ENCODE data around the gene COQ8B.

COQ8B gene

GRCh38 chr19:40677156-40677555 is 39.5 kb downstream of the COQ8B start:
- Mint-ChIP-seq H3K27ac (no peak overlapping the region), H3K36me3 (peaks cover 2% of the 10 kb centered on the region), H3K4me1 (no peaks in the 10 kb centered on the region), H3K4me3 (no peak overlapping the region), H3K27me3 (no peaks in the 10 kb centered on the region), H3K9me3 (no peaks in the 10 kb centered on the region)

GRCh38 chr19:40674291-40674690 is 42.4 kb downstream of the COQ8B start:
- H3K27me3 Mint-ChIP-seq = no peaks in the 10 kb centered on the region
- H3K4me3 Mint-ChIP-seq = no peak overlapping the region
- no peaks in the 10 kb centered on the region for H3K4me1 Mint-ChIP-seq
- peaks cover 6% of the 10 kb centered on the region for H3K36me3 Mint-ChIP-seq
- H3K27ac Mint-ChIP-seq = no peak overlapping the region
- H3K9me3 Mint-ChIP-seq = no peaks in the 10 kb centered on the region

GRCh38 chr19:40673397-40673796 is 43.3 kb downstream of the COQ8B start:
- H3K36me3 Mint-ChIP-seq = peaks cover 10% of the 10 kb centered on the region
- H3K9me3 Mint-ChIP-seq = no peaks in the 10 kb centered on the region
- H3K27ac Mint-ChIP-seq = no peak overlapping the region
- H3K4me1 Mint-ChIP-seq = no peaks in the 10 kb centered on the region
- H3K27me3 Mint-ChIP-seq = no peaks in the 10 kb centered on the region
- no peak overlapping the region for H3K4me3 Mint-ChIP-seq

DNA sequence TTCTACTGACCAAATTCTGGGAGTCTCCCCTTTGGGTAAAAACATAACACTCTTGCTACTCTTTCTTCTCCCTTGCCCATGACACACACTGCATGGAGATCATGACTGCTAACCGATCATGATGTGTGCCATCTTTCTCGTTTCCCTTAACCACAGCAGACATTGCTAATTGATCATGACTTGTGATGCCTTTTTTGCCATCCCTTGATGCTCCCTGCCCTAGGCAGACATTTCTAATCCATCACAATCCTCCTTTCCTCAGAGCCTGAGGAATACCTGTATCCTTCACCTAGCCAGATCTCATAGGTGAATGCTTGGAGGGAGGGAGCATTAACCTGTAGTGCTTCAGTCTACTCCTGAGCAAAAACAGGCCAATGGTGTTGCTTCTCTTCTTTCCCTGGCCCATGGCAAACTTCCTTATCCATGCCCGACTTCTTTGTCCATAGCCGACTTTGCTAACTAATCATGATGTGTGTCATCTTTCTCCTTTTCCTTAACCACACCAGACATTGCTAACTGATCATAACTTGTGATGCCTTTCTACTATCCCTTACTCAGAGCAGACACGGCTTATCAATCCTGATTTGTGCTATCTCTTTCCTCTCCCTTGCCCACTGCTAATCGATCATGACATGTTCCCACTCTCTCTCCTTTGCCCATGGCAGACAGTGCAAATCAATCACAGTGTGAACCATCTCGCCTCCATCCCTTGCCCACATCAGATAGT is 44.0 kb downstream of the COQ8B start:
- Mint-ChIP-seq H3K9me3 (no peaks in the 10 kb centered on the region), H3K4me3 (no peak overlapping the region), H3K36me3 (peaks cover 10% of the 10 kb centered on the region), H3K27me3 (no peaks in the 10 kb centered on the region), H3K4me1 (no peaks in the 10 kb centered on the region), H3K27ac (no peak overlapping the region)

DNA sequence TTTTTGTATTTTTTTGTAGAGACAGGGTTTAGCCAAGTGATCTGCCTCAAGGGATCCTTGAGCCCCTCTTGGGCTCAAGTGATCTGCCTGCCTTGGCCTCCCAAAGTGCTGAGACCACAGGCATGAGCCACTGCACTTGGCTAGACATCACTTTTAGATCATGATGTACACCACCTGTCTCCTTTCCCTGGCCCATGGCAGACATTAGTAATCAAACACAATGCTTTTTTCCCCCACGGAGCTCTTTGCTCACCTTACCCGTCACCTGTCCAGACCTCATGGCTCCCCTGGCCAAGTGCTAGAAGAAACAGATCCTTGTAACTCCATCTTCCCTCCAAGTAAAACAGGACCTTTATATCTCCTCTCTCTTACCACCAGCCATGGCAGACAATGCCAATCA is 44.6 kb downstream of the COQ8B start:
- peaks cover 10% of the 10 kb centered on the region for H3K36me3 Mint-ChIP-seq
- no peaks in the 10 kb centered on the region for H3K27me3 Mint-ChIP-seq
- no peaks in the 10 kb centered on the region for H3K4me1 Mint-ChIP-seq
- H3K9me3 Mint-ChIP-seq = no peaks in the 10 kb centered on the region
- no peak overlapping the region for H3K4me3 Mint-ChIP-seq
- no peak overlapping the region for H3K27ac Mint-ChIP-seq

DNA sequence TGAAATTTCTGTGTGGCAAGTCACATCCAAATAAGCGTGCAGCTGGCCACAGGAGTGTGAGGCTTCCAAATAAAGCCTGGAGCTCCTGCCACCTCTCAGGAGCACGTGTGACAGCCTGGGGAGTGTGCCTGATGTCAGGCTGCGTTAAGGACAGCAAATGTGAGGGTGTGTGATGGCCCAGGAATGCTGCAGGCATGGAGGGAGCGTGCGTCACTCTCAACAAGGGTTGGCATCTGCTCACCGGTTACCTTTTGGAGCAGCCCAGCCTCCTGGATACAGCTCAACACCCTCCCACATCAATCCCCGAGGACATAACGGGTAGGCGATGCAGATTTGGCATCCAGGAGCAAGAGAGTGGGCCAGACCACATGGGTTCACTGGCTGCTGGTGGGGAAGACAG is 45.3 kb downstream of the COQ8B start:
- peaks cover 6% of the 10 kb centered on the region for H3K4me1 Mint-ChIP-seq

DNA sequence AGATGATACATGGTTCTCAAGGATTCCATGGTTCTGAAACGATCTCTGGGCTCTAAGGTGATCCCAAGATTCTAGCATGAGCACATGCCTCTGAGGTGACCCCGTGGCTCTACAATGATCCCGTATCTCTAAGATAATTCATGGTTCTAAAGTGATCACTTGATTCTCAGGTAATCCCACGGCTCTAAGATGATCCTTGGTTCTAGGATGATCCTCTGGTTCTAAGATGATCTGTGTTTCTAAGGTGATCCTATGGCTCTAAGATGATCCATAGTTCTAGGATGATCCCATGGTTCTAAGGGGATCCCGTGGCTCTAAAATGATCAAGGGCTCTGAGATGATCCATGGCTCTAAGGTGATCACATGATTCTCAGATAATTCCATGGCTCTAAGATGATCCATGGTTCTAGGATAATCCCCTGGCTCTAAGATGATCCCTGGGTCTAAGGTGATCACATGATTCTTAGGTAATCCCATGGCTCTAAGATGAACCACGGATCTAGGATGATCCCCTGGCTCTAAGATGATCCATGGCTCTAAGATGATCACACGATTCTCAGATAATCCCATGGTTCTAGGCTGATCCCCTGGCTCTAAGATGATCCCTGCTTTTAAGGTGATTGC is 47.6 kb downstream of the COQ8B start:
- H3K9me3 Mint-ChIP-seq = no peaks in the 10 kb centered on the region
- no peaks in the 10 kb centered on the region for H3K27me3 Mint-ChIP-seq
- peaks cover 13% of the 10 kb centered on the region for H3K36me3 Mint-ChIP-seq
- peaks cover 8% of the 10 kb centered on the region for H3K4me1 Mint-ChIP-seq
- peak overlapping the region; percentile 19 for H3K27ac Mint-ChIP-seq
- H3K4me3 Mint-ChIP-seq = no peak overlapping the region

More for the DNA sequence above, 45.3 kb downstream of the COQ8B start:
- no peaks in the 10 kb centered on the region for H3K27me3 Mint-ChIP-seq
- no peak overlapping the region for H3K4me3 Mint-ChIP-seq
- no peaks in the 10 kb centered on the region for H3K9me3 Mint-ChIP-seq
- H3K36me3 Mint-ChIP-seq = peaks cover 13% of the 10 kb centered on the region
- no peak overlapping the region for H3K27ac Mint-ChIP-seq

GRCh38 chr19:40667602-40668001 is 49.1 kb downstream of the COQ8B start:
- Mint-ChIP-seq H3K27me3 (no peaks in the 10 kb centered on the region), H3K27ac (no peak overlapping the region), H3K4me3 (no peak overlapping the region), H3K9me3 (no peaks in the 10 kb centered on the region), H3K36me3 (peaks cover 13% of the 10 kb centered on the region), H3K4me1 (peaks cover 16% of the 10 kb centered on the region)

- Mint-ChIP-seq H3K36me3 (peaks cover 13% of the 10 kb centered on the region), H3K4me3 (no peak overlapping the region), H3K4me1 (peaks cover 16% of the 10 kb centered on the region), H3K27me3 (no peaks in the 10 kb centered on the region), H3K9me3 (no peaks in the 10 kb centered on the region), H3K27ac (peak overlapping the region; percentile 31)
Observed at GRCh38 chr19:40666803-40667438, 49.8 kb downstream of the COQ8B start.

DNA sequence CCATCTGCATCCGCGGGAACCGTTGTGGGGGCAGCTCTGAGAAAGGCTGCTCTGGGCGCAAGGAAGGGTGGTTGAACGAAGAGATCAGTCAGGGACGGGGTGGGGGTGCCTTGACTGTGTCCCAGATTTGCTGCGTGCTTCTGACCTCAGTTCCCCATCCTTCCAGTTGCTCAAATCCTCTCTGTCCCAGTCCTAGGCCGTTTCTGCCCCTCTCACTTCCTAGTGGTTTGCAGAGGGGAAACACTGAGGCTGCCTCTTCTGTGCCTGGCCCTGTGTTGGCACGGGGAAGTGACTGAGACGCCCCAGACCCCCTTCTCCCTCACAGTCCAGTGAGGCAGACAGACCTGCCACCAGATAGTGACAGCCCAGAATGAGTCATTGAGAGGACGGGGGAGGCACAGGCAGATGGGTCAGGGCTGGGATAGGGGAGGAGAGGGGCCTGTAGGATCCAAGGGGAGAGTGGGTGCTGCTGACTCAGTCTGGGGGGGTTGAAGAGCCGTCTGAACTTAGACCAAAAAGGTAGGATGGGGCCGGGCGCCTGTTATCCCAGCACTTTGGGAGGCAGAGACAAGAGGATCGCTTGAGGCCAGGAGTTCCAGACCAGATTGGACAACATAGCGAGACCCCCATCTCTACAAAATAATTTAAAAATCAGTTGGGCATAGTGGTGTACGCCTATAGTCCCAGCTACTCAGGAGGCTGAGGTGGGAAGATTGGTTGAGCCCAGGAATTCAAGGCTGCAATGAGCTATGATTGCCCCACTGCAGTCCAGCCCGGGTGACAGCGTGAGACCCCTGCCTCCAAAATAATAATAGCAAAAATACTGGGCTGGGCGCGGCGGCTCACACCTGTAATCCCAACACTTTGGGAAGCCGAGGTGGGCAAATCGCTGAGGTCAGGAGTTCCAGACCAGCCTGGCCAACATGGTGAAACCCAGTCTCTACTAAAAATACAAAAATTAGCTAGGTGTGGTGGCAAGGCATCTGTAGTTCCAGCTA is 52.7 kb downstream of the COQ8B start:
- no peak overlapping the region for H3K27ac Mint-ChIP-seq
- peaks cover 16% of the 10 kb centered on the region for H3K4me1 Mint-ChIP-seq
- no peaks in the 10 kb centered on the region for H3K27me3 Mint-ChIP-seq
- H3K9me3 Mint-ChIP-seq = no peaks in the 10 kb centered on the region
- peaks cover 4% of the 10 kb centered on the region for H3K36me3 Mint-ChIP-seq
- peak overlapping the region; percentile 80 for H3K4me3 Mint-ChIP-seq

DNA sequence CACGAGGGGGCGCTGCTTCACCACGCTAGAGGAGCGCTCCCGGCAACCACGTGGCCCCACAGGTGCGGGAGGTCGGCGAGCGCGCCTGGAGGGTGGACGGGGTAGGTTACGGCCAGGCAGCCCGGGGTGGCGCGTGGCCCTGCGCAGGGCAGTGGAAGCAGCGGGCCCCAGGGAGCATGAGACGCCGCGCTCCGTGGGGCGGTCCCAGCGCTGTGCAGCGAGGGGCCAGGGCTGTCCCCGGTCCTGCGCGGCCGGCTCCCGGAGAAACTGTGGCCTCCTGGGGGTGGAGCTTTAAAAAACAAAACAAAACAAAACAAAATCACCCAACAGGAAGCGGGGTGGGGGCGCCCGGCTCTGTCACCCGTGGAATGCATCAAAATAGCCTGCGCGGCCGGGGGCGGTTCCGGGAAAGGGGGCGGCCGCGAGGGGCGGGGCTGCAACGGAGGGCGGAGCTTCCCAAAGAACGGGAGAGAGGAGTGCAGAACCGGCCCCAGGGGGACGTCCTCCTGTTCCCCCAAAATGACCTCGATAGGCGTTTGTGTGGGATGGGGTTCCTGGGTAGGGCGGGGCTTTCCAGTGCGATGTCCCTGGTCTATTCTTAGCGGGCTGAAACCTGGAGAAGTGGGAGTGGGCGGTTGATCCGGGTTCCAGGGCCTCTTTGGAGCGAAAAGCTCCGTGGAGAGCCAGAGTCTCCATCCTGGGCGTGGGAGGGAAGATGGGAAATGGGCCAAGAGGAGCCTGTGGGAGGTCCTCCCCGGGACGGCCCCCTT is 53.6 kb downstream of the COQ8B start:
- Mint-ChIP-seq H3K9me3 (no peaks in the 10 kb centered on the region), H3K4me1 (peaks cover 16% of the 10 kb centered on the region), H3K27me3 (no peaks in the 10 kb centered on the region), H3K36me3 (peaks cover 3% of the 10 kb centered on the region), H3K4me3 (peak overlapping the region; percentile 80), H3K27ac (peak overlapping the region; percentile 89)

- peaks cover 13% of the 10 kb centered on the region for H3K4me1 Mint-ChIP-seq
- H3K27ac Mint-ChIP-seq = no peak overlapping the region
- H3K27me3 Mint-ChIP-seq = no peaks in the 10 kb centered on the region
- no peak overlapping the region for H3K4me3 Mint-ChIP-seq
- no peaks in the 10 kb centered on the region for H3K36me3 Mint-ChIP-seq
- H3K9me3 Mint-ChIP-seq = no peaks in the 10 kb centered on the region
Observed at GRCh38 chr19:40661616-40662015, 55.1 kb downstream of the COQ8B start.

DNA sequence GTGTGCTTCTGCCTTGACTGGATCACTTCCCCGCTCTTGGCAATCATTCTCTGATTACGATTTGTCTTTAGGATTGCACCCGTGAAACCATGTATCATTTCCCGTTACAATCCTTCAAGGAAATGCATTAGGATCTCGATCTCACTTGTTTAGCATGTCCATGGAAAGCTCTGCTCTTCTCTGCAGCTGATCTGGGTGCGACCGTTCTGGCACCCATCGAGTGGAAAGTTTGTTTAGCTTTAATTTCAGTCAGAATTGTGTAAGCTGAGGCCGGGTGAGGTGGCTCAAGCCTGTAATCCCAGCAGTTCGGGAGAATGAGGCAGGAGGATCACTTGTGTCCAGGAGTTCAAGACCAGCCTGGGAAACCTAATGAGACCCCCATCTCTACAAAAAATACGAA is 57.1 kb downstream of the COQ8B start:
- Mint-ChIP-seq H3K27ac (no peak overlapping the region), H3K4me1 (peaks cover 8% of the 10 kb centered on the region), H3K27me3 (no peaks in the 10 kb centered on the region), H3K9me3 (no peaks in the 10 kb centered on the region), H3K4me3 (no peak overlapping the region), H3K36me3 (no peaks in the 10 kb centered on the region)

DNA sequence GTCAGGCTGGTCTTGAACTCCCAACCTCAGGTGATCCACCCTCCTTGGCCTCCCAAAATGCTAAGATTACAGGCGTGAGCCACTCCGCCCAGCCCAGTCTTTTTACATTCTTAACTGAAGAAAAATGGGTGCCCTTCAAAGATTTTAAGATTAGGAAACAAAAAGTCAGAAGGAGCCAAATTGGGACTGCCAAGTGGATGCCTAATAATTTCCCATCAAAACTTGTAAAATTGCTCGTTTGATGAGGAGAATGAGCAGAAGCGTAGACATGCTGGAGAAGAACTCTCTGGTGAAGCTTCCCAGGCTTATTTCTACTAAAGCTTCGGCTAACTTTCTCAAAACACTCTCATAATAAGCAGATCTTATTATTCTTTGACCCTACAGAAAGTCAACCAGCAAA is 57.6 kb downstream of the COQ8B start:
- H3K9me3 Mint-ChIP-seq = no peaks in the 10 kb centered on the region
- no peaks in the 10 kb centered on the region for H3K27me3 Mint-ChIP-seq
- H3K4me1 Mint-ChIP-seq = peaks cover 8% of the 10 kb centered on the region

GRCh38 chr19:40658031-40658430 is 58.7 kb downstream of the COQ8B start:
- no peaks in the 10 kb centered on the region for H3K9me3 Mint-ChIP-seq
- H3K4me3 Mint-ChIP-seq = no peak overlapping the region
- no peaks in the 10 kb centered on the region for H3K36me3 Mint-ChIP-seq
- no peaks in the 10 kb centered on the region for H3K27me3 Mint-ChIP-seq
- no peaks in the 10 kb centered on the region for H3K4me1 Mint-ChIP-seq
- no peak overlapping the region for H3K27ac Mint-ChIP-seq

More for the DNA sequence above, 57.6 kb downstream of the COQ8B start:
- no peaks in the 10 kb centered on the region for H3K36me3 Mint-ChIP-seq
- no peak overlapping the region for H3K4me3 Mint-ChIP-seq
- no peak overlapping the region for H3K27ac Mint-ChIP-seq
